CD4-positive, alpha-beta T cell treated with Interleukin-4 for 1 hour (primary cell): ENCODE results near the gene GIGYF2.
A peak's percentile ranks its signal among the peaks of the same experiment; 100 is the strongest.
"Not testable (repeated sequence)": the region's sequence is repeated elsewhere in the genome, so short reads cannot be mapped to it uniquely, and the experiment has no call there.

ENCODE experiments used
- DNase-seq, 2 donors: peaks; one replicate each; pipeline ENCODE4 v3.0.0-alpha.2; 2020 to 2022

The GIGYF2 gene

GRCh38 chr2:232697059-232697806 is at the start of gene GIGYF2:
GIGYF2 (plus strand) TSS chr2:232697331; CDS start chr2:232735198, 37,867 bp downstream.
- peak; percentile 94 to 95 for DNase-seq

GRCh38 chr2:232649033-232649432 is 48.1 kb upstream of the GIGYF2 start:
- no peak for DNase-seq

- no peak for DNase-seq
Observed at GRCh38 chr2:232652505-232652851, 44.7 kb upstream of the GIGYF2 start.

- DNase-seq: no peak
Observed at GRCh38 chr2:232653441-232653840, 43.7 kb upstream of the GIGYF2 start.

GRCh38 chr2:232655392-232655791 is 41.7 kb upstream of the GIGYF2 start:
- DNase-seq: no peak

- DNase-seq: no peak
Observed at GRCh38 chr2:232658217-232658785, 38.8 kb upstream of the GIGYF2 start.

- no peak for DNase-seq
Observed at GRCh38 chr2:232659359-232659758, 37.8 kb upstream of the GIGYF2 start.

GRCh38 chr2:232662486-232663260 is 34.5 kb upstream of the GIGYF2 start:
- DNase-seq: no peak

GRCh38 chr2:232666051-232666805 is 30.9 kb upstream of the GIGYF2 start:
- no peak for DNase-seq

GRCh38 chr2:232667989-232668583 is 29.0 kb upstream of the GIGYF2 start:
- no peak for DNase-seq

GRCh38 chr2:232668805-232669444 is 28.2 kb upstream of the GIGYF2 start:
- DNase-seq: no peak

- DNase-seq: no peak
Observed at GRCh38 chr2:232672588-232672987, 24.5 kb upstream of the GIGYF2 start.

GRCh38 chr2:232674491-232674890 is 22.6 kb upstream of the GIGYF2 start:
- DNase-seq: no peak

GRCh38 chr2:232675381-232675780 is 21.8 kb upstream of the GIGYF2 start:
- no peak for DNase-seq

- no peak for DNase-seq
Observed at GRCh38 chr2:232680006-232680405, 17.1 kb upstream of the GIGYF2 start.

GRCh38 chr2:232681527-232681926 is 15.6 kb upstream of the GIGYF2 start:
- DNase-seq: no peak

GRCh38 chr2:232683368-232683767 is 13.8 kb upstream of the GIGYF2 start:
- no peak for DNase-seq

- not testable (repeated sequence) for DNase-seq
Observed at GRCh38 chr2:232685391-232685790, 11.7 kb upstream of the GIGYF2 start.

GRCh38 chr2:232687382-232688160 is 9.6 kb upstream of the GIGYF2 start:
- no peak for DNase-seq

- DNase-seq: no peak
Observed at GRCh38 chr2:232688201-232688600, 8.9 kb upstream of the GIGYF2 start.

GRCh38 chr2:232689152-232689910 is 7.8 kb upstream of the GIGYF2 start:
- DNase-seq: no peak
